NB4 (cell line): ENCODE measurements around the gene CFAP70.

Experiments used
- MYC ChIP-seq: IDR thresholded peaks from 2 replicates; pipeline ENCODE4 v1.6.1; 2011; ENCODE audit warnings: low read depth, low read length
- POLR2A ChIP-seq: IDR thresholded peaks from 2 replicates; pipeline ENCODE4 v1.6.1; 2011; ENCODE audit warnings: mild to moderate bottlenecking; ENCODE audit not compliant: insufficient read length; ENCODE audit errors: extremely low read depth
- TF ChIP-seq, protein P1 (sequence below): IDR thresholded peaks from one replicate; pipeline ENCODE4 v1.5.1; 2012; ENCODE audit warnings: low read depth, low read length
- TF ChIP-seq, protein P2 (sequence below): IDR thresholded peaks from 2 replicates; pipeline ENCODE4 v1.6.1; 2011; ENCODE audit warnings: low read depth, low read length

DNA sequence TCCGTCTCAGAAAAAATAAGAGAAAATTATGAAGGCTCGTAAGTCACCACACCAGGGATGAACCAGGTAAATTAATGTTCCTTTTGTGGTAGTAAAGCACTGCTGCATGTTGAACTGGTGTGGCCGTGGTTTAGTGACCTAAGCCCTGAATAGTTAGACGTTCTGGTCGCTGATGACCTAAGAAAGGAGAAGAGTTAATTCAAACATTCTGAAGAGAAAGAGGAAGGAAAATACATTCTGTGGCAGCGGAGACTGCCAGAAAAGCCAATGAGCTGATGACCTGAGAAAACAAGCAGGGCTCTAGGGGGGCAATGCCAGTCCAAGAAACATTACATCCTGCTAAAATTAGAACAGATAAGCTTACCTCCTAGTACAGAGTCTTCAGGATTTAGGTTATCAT lies 129.1 kb downstream of the CFAP70 start:
- TF ChIP-seq, protein P1, sequence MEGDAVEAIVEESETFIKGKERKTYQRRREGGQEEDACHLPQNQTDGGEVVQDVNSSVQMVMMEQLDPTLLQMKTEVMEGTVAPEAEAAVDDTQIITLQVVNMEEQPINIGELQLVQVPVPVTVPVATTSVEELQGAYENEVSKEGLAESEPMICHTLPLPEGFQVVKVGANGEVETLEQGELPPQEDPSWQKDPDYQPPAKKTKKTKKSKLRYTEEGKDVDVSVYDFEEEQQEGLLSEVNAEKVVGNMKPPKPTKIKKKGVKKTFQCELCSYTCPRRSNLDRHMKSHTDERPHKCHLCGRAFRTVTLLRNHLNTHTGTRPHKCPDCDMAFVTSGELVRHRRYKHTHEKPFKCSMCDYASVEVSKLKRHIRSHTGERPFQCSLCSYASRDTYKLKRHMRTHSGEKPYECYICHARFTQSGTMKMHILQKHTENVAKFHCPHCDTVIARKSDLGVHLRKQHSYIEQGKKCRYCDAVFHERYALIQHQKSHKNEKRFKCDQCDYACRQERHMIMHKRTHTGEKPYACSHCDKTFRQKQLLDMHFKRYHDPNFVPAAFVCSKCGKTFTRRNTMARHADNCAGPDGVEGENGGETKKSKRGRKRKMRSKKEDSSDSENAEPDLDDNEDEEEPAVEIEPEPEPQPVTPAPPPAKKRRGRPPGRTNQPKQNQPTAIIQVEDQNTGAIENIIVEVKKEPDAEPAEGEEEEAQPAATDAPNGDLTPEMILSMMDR, result no peak
- TF ChIP-seq, protein P2, sequence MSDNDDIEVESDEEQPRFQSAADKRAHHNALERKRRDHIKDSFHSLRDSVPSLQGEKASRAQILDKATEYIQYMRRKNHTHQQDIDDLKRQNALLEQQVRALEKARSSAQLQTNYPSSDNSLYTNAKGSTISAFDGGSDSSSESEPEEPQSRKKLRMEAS, result no peak
- TF ChIP-seq POLR2A (no peak), MYC (no peak)
